ENCODE measurements around the gene MS4A4E.

GRCh38 chr11:60168306-60168705 is 74.6 kb downstream of the MS4A4E start:
- TF ChIP-seq CTCF (IDR thresholded peaks at IDR 0.05), result no peak
- TF ChIP-seq EP300 (IDR thresholded peaks at IDR 0.05), result no peak
